H9 (cell line): ENCODE data around the gene FABP3. TPM values are rescaled to one million over a fixed set of nuclear protein-coding genes. Genes with fewer than 3 reads are reported as not detected.

Source experiments
- DNase-seq: peaks from one replicate; pipeline ENCODE4 v3.0.0-alpha.2; 2017
- H2AFZ ChIP-seq: one replicate; pipeline ENCODE4 v1.6.1; 2013; ENCODE audit warnings: mild to moderate bottlenecking, low read length, control low read depth, moderate library complexity
- H2AK5ac ChIP-seq: 2 replicates; pipeline ENCODE4 v1.6.1; 2013; ENCODE audit warnings: low read length, control low read depth, mixed read lengths; ENCODE audit not compliant: insufficient read length
- H2BK120ac ChIP-seq: one replicate; pipeline ENCODE4 v1.6.1; 2013; ENCODE audit warnings: low read depth, mild to moderate bottlenecking, low read length, control low read depth, inconsistent platforms; ENCODE audit not compliant: poor library complexity, severe bottlenecking
- H2BK12ac ChIP-seq: 2 replicates; pipeline ENCODE4 v1.6.1; 2013; ENCODE audit warnings: low read length, control low read depth, mixed read lengths, low read depth; ENCODE audit not compliant: insufficient read length
- H2BK15ac ChIP-seq: 2 replicates; pipeline ENCODE4 v1.6.1; 2013; ENCODE audit warnings: low read depth, low read length, control low read depth
- H2BK20ac ChIP-seq: one replicate; pipeline ENCODE4 v1.6.1; 2013; ENCODE audit warnings: low read depth, mild to moderate bottlenecking, low read length, control low read depth, inconsistent platforms; ENCODE audit not compliant: poor library complexity, severe bottlenecking
- H2BK5ac ChIP-seq: 2 replicates; pipeline ENCODE4 v1.6.1; 2013; ENCODE audit warnings: low read length, control low read depth, mixed read lengths; ENCODE audit not compliant: insufficient read length
- H3K14ac ChIP-seq: 2 replicates; pipeline ENCODE4 v1.6.1; 2013; ENCODE audit warnings: low read length, control low read depth; ENCODE audit not compliant: insufficient read depth
- H3K18ac ChIP-seq: 2 replicates; pipeline ENCODE4 v1.6.1; 2013; ENCODE audit warnings: low read depth, mild to moderate bottlenecking, mixed read lengths, low read length, control low read depth; ENCODE audit not compliant: insufficient read length
- H3K23ac ChIP-seq: 2 replicates; pipeline ENCODE4 v1.6.1; 2013; ENCODE audit warnings: low read length, control low read depth, mixed read lengths, low read depth; ENCODE audit not compliant: insufficient read length
- H3K23me2 ChIP-seq: 2 replicates; pipeline ENCODE4 v1.6.1; 2013; ENCODE audit warnings: low read depth, mild to moderate bottlenecking, mixed read lengths, low read length, control low read depth; ENCODE audit not compliant: insufficient read length, poor library complexity, severe bottlenecking
- H3K27ac ChIP-seq: 2 replicates; pipeline ENCODE4 v1.5.1; 2013; ENCODE audit warnings: low read length, control low read depth, mixed read lengths, low read depth; ENCODE audit not compliant: insufficient read length
- H3K27me3 ChIP-seq: 2 replicates; pipeline ENCODE4 v1.6.1; 2013; ENCODE audit warnings: low read length, control low read depth, inconsistent platforms; ENCODE audit not compliant: insufficient read depth
- H3K4ac ChIP-seq: 2 replicates; pipeline ENCODE4 v1.6.1; 2013; ENCODE audit warnings: low read depth, mild to moderate bottlenecking, control low read depth, inconsistent platforms, low read length, moderate library complexity
- H3K4me1 ChIP-seq: 2 replicates; pipeline ENCODE4 v1.6.1; 2013; ENCODE audit warnings: low read length, control low read depth, inconsistent platforms; ENCODE audit not compliant: insufficient read depth
- H3K4me2 ChIP-seq: 2 replicates; pipeline ENCODE4 v1.6.1; 2013; ENCODE audit warnings: low read length, control low read depth, mixed read lengths; ENCODE audit not compliant: insufficient read length, insufficient read depth
- H3K56ac ChIP-seq: 2 replicates; pipeline ENCODE4 v1.6.1; 2013; ENCODE audit warnings: low read depth, mild to moderate bottlenecking, mixed read lengths, low read length, control low read depth; ENCODE audit not compliant: insufficient read length
- H3K79me1 ChIP-seq: 2 replicates; pipeline ENCODE4 v1.6.1; 2013; ENCODE audit warnings: low read depth, mild to moderate bottlenecking, moderate library complexity, low read length, control low read depth, inconsistent platforms; ENCODE audit not compliant: insufficient read depth, poor library complexity, severe bottlenecking
- H3K79me2 ChIP-seq: 2 replicates; pipeline ENCODE4 v1.6.1; 2013; ENCODE audit warnings: low read length, control low read depth, inconsistent platforms; ENCODE audit not compliant: insufficient read depth
- H3K9ac ChIP-seq: 2 replicates; pipeline ENCODE4 v1.6.1; 2013; ENCODE audit warnings: low read length, control low read depth, mixed read lengths; ENCODE audit not compliant: insufficient read length; ENCODE audit errors: extremely low read depth
- H3K9me3 ChIP-seq: one replicate; pipeline ENCODE4 v1.6.1; 2013; ENCODE audit warnings: low read depth, low read length, inconsistent platforms; ENCODE audit not compliant: control insufficient read depth
- H3T11ph ChIP-seq: one replicate; pipeline ENCODE4 v1.6.1; 2013; ENCODE audit warnings: mild to moderate bottlenecking, low read length, control low read depth, inconsistent platforms
- H4K20me1 ChIP-seq: one replicate; pipeline ENCODE4 v1.6.1; 2013; ENCODE audit not compliant: control insufficient read depth, insufficient read length, insufficient read depth
- H4K5ac ChIP-seq: 2 replicates; pipeline ENCODE4 v1.6.1; 2013; ENCODE audit warnings: low read depth, mild to moderate bottlenecking, mixed read lengths, low read length, control low read depth; ENCODE audit not compliant: insufficient read length
- H4K8ac ChIP-seq: replicated peaks from 2 replicates; pipeline ENCODE4 v1.6.1; 2013; ENCODE audit warnings: low read length, control low read depth, mixed read lengths, low read depth; ENCODE audit not compliant: insufficient read length
- H4K91ac ChIP-seq: 2 replicates; pipeline ENCODE4 v1.6.1; 2013; ENCODE audit warnings: low read depth, mild to moderate bottlenecking, moderate library complexity, mixed read lengths, low read length, control low read depth; ENCODE audit not compliant: insufficient read length
- H3K27ac Mint-ChIP-seq, 3 experiments: 2 replicates in 2 of 3; 3 replicates in 1 of 3; pipeline ENCODE4 v1.8.0; 2020 to 2021; ENCODE audit warnings: mixed read lengths in 3 of 3, mild to moderate bottlenecking in 1 of 3, moderate library complexity in 1 of 3
- H3K27me3 Mint-ChIP-seq: 2 replicates; pipeline ENCODE4 v1.8.0; 2021; ENCODE audit warnings: low read depth, mild to moderate bottlenecking, moderate library complexity, mixed read lengths
- H3K36me3 Mint-ChIP-seq, 3 experiments: 2 replicates in 2 of 3; 3 replicates in 1 of 3; pipeline ENCODE4 v1.8.0; 2020 to 2021; ENCODE audit warnings: low read depth in 3 of 3, mixed read lengths in 3 of 3; ENCODE audit not compliant: insufficient read depth in 1 of 3
- H3K4me1 Mint-ChIP-seq, 2 experiments: 2 replicates each; pipeline ENCODE4 v1.8.0; 2020; ENCODE audit warnings: mixed read lengths in 2 of 2
- H3K4me3 Mint-ChIP-seq, 2 experiments: 2 replicates in 1 of 2; 3 replicates in 1 of 2; pipeline ENCODE4 v1.8.0; 2020 to 2021; ENCODE audit warnings: mild to moderate bottlenecking in 2 of 2, mixed read lengths in 2 of 2, moderate library complexity in 1 of 2
- H3K9me3 Mint-ChIP-seq, 2 experiments: 2 replicates in 1 of 2; 3 replicates in 1 of 2; pipeline ENCODE4 v1.8.0; 2020; ENCODE audit warnings: mild to moderate bottlenecking in 2 of 2, mixed read lengths in 2 of 2, moderate library complexity in 1 of 2
- CTCF ChIP-seq: fragments of 200-600 bp; sonication (generic); conservative IDR thresholded peaks from 3 replicates; pipeline ENCODE4 v1.8.0; 2021; ENCODE audit warnings: antibody characterized with exemption, mild to moderate bottlenecking
- WGBS: extraction: QIAGEN DNeasy Blood & Tissue Kit; methylation state at CpG from one replicate; pipeline ENCODE4 v1.1.7; 2013; ENCODE audit warnings: missing lambda C conversion rate, low lambda C conversion rate, mixed read lengths; ENCODE audit not compliant: insufficient read length; ENCODE audit errors: extremely low coverage; 5-methylcytosine and 5-hydroxymethylcytosine counted together
- total RNA-seq: library from RNA; stranded (reverse); gene quantifications from 2 replicates; pipeline ENCODE4 v1.2.1, GENCODE V29; 2021

Gene FABP3
- total RNA-seq, 1 experiment from 2014 or later, result 9.0 TPM

- H3K4ac ChIP-seq, result no peak overlapping the region
- no peak overlapping the region for H3K27ac ChIP-seq
- H3K56ac ChIP-seq, result no peak overlapping the region
- no peak overlapping the region for H2AK5ac ChIP-seq
- H2BK120ac ChIP-seq, result no peak overlapping the region
- no peak for TF ChIP-seq CTCF
- H2BK5ac ChIP-seq, result no peak overlapping the region
- H3K79me1 ChIP-seq, result no peaks in the 10 kb centered on the region
- H3K14ac ChIP-seq, result no peak overlapping the region
- H3K27me3 Mint-ChIP-seq, result peaks cover 25% of the 10 kb centered on the region
- H3K23ac ChIP-seq, result no peak overlapping the region
- no peak overlapping the region for H3K18ac ChIP-seq
- no peak overlapping the region for H3K4me2 ChIP-seq
- no peak overlapping the region for H4K8ac ChIP-seq
- H4K91ac ChIP-seq, result no peak overlapping the region
- no CpG with 5 or more reads among the region's 4 CpGs for WGBS
- H3K9me3 Mint-ChIP-seq, result no peaks in the 10 kb centered on the region
- no peak overlapping the region for H3K27ac Mint-ChIP-seq
- no peak overlapping the region for H3T11ph ChIP-seq
- H2BK15ac ChIP-seq, result no peak overlapping the region
- H3K9me3 ChIP-seq, result no peaks in the 10 kb centered on the region
- no peaks in the 10 kb centered on the region for H3K4me1 ChIP-seq
- no peaks in the 10 kb centered on the region for H3K36me3 Mint-ChIP-seq
- no peak overlapping the region for H3K9ac ChIP-seq
- no peak overlapping the region for H2AFZ ChIP-seq
- no peaks in the 10 kb centered on the region for H3K27me3 ChIP-seq
- H4K5ac ChIP-seq, result no peak overlapping the region
- H4K20me1 ChIP-seq, result no peaks in the 10 kb centered on the region
- DNase-seq, result no peak
- no peak overlapping the region for H2BK20ac ChIP-seq
- no peaks in the 10 kb centered on the region for H3K79me2 ChIP-seq
- no peak overlapping the region for H2BK12ac ChIP-seq
- H3K4me3 Mint-ChIP-seq, result no peak overlapping the region
- H3K23me2 ChIP-seq, result no peaks in the 10 kb centered on the region
- peaks cover 4 to 12% of the 10 kb centered on the region in 2 experiments; a peak in 2 of 4 replicates for H3K4me1 Mint-ChIP-seq
These were observed 24.7 kb upstream of the FABP3 start for GRCh38 chr1:31397360-31398095.
